H9 (cell line): Measurements from ENCODE around the gene C1orf94. TPM values are rescaled to one million over a fixed set of nuclear protein-coding genes. Genes with fewer than 3 reads are reported as not detected.
A peak's percentile ranks its signal among the peaks of the same experiment; 100 is the strongest.

Source experiments
- DNase-seq: peaks from one replicate; pipeline ENCODE4 v3.0.0-alpha.2; 2017
- H2AFZ ChIP-seq: one replicate; pipeline ENCODE4 v1.6.1; 2013; ENCODE audit warnings: mild to moderate bottlenecking, low read length, control low read depth, moderate library complexity
- H2AK5ac ChIP-seq: 2 replicates; pipeline ENCODE4 v1.6.1; 2013; ENCODE audit warnings: low read length, control low read depth, mixed read lengths; ENCODE audit not compliant: insufficient read length
- H2BK120ac ChIP-seq: one replicate; pipeline ENCODE4 v1.6.1; 2013; ENCODE audit warnings: low read depth, mild to moderate bottlenecking, low read length, control low read depth, inconsistent platforms; ENCODE audit not compliant: poor library complexity, severe bottlenecking
- H2BK12ac ChIP-seq: 2 replicates; pipeline ENCODE4 v1.6.1; 2013; ENCODE audit warnings: low read length, control low read depth, mixed read lengths, low read depth; ENCODE audit not compliant: insufficient read length
- H2BK15ac ChIP-seq: 2 replicates; pipeline ENCODE4 v1.6.1; 2013; ENCODE audit warnings: low read depth, low read length, control low read depth
- H2BK20ac ChIP-seq: one replicate; pipeline ENCODE4 v1.6.1; 2013; ENCODE audit warnings: low read depth, mild to moderate bottlenecking, low read length, control low read depth, inconsistent platforms; ENCODE audit not compliant: poor library complexity, severe bottlenecking
- H2BK5ac ChIP-seq: 2 replicates; pipeline ENCODE4 v1.6.1; 2013; ENCODE audit warnings: low read length, control low read depth, mixed read lengths; ENCODE audit not compliant: insufficient read length
- H3K14ac ChIP-seq: 2 replicates; pipeline ENCODE4 v1.6.1; 2013; ENCODE audit warnings: low read length, control low read depth; ENCODE audit not compliant: insufficient read depth
- H3K18ac ChIP-seq: 2 replicates; pipeline ENCODE4 v1.6.1; 2013; ENCODE audit warnings: low read depth, mild to moderate bottlenecking, mixed read lengths, low read length, control low read depth; ENCODE audit not compliant: insufficient read length
- H3K23ac ChIP-seq: 2 replicates; pipeline ENCODE4 v1.6.1; 2013; ENCODE audit warnings: low read length, control low read depth, mixed read lengths, low read depth; ENCODE audit not compliant: insufficient read length
- H3K23me2 ChIP-seq: 2 replicates; pipeline ENCODE4 v1.6.1; 2013; ENCODE audit warnings: low read depth, mild to moderate bottlenecking, mixed read lengths, low read length, control low read depth; ENCODE audit not compliant: insufficient read length, poor library complexity, severe bottlenecking
- H3K27ac ChIP-seq: 2 replicates; pipeline ENCODE4 v1.5.1; 2013; ENCODE audit warnings: low read length, control low read depth, mixed read lengths, low read depth; ENCODE audit not compliant: insufficient read length
- H3K27me3 ChIP-seq: 2 replicates; pipeline ENCODE4 v1.6.1; 2013; ENCODE audit warnings: low read length, control low read depth, inconsistent platforms; ENCODE audit not compliant: insufficient read depth
- H3K4ac ChIP-seq: 2 replicates; pipeline ENCODE4 v1.6.1; 2013; ENCODE audit warnings: low read depth, mild to moderate bottlenecking, control low read depth, inconsistent platforms, low read length, moderate library complexity
- H3K4me1 ChIP-seq: 2 replicates; pipeline ENCODE4 v1.6.1; 2013; ENCODE audit warnings: low read length, control low read depth, inconsistent platforms; ENCODE audit not compliant: insufficient read depth
- H3K4me2 ChIP-seq: 2 replicates; pipeline ENCODE4 v1.6.1; 2013; ENCODE audit warnings: low read length, control low read depth, mixed read lengths; ENCODE audit not compliant: insufficient read length, insufficient read depth
- H3K56ac ChIP-seq: 2 replicates; pipeline ENCODE4 v1.6.1; 2013; ENCODE audit warnings: low read depth, mild to moderate bottlenecking, mixed read lengths, low read length, control low read depth; ENCODE audit not compliant: insufficient read length
- H3K79me1 ChIP-seq: 2 replicates; pipeline ENCODE4 v1.6.1; 2013; ENCODE audit warnings: low read depth, mild to moderate bottlenecking, moderate library complexity, low read length, control low read depth, inconsistent platforms; ENCODE audit not compliant: insufficient read depth, poor library complexity, severe bottlenecking
- H3K79me2 ChIP-seq: 2 replicates; pipeline ENCODE4 v1.6.1; 2013; ENCODE audit warnings: low read length, control low read depth, inconsistent platforms; ENCODE audit not compliant: insufficient read depth
- H3K9ac ChIP-seq: 2 replicates; pipeline ENCODE4 v1.6.1; 2013; ENCODE audit warnings: low read length, control low read depth, mixed read lengths; ENCODE audit not compliant: insufficient read length; ENCODE audit errors: extremely low read depth
- H3K9me3 ChIP-seq: one replicate; pipeline ENCODE4 v1.6.1; 2013; ENCODE audit warnings: low read depth, low read length, inconsistent platforms; ENCODE audit not compliant: control insufficient read depth
- H3T11ph ChIP-seq: one replicate; pipeline ENCODE4 v1.6.1; 2013; ENCODE audit warnings: mild to moderate bottlenecking, low read length, control low read depth, inconsistent platforms
- H4K20me1 ChIP-seq: one replicate; pipeline ENCODE4 v1.6.1; 2013; ENCODE audit not compliant: control insufficient read depth, insufficient read length, insufficient read depth
- H4K5ac ChIP-seq: 2 replicates; pipeline ENCODE4 v1.6.1; 2013; ENCODE audit warnings: low read depth, mild to moderate bottlenecking, mixed read lengths, low read length, control low read depth; ENCODE audit not compliant: insufficient read length
- H4K8ac ChIP-seq: replicated peaks from 2 replicates; pipeline ENCODE4 v1.6.1; 2013; ENCODE audit warnings: low read length, control low read depth, mixed read lengths, low read depth; ENCODE audit not compliant: insufficient read length
- H4K91ac ChIP-seq: 2 replicates; pipeline ENCODE4 v1.6.1; 2013; ENCODE audit warnings: low read depth, mild to moderate bottlenecking, moderate library complexity, mixed read lengths, low read length, control low read depth; ENCODE audit not compliant: insufficient read length
- H3K27ac Mint-ChIP-seq, 3 experiments: 2 replicates in 2 of 3; 3 replicates in 1 of 3; pipeline ENCODE4 v1.8.0; 2020 to 2021; ENCODE audit warnings: mixed read lengths in 3 of 3, mild to moderate bottlenecking in 1 of 3, moderate library complexity in 1 of 3
- H3K27me3 Mint-ChIP-seq: 2 replicates; pipeline ENCODE4 v1.8.0; 2021; ENCODE audit warnings: low read depth, mild to moderate bottlenecking, moderate library complexity, mixed read lengths
- H3K36me3 Mint-ChIP-seq, 3 experiments: 2 replicates in 2 of 3; 3 replicates in 1 of 3; pipeline ENCODE4 v1.8.0; 2020 to 2021; ENCODE audit warnings: low read depth in 3 of 3, mixed read lengths in 3 of 3; ENCODE audit not compliant: insufficient read depth in 1 of 3
- H3K4me1 Mint-ChIP-seq, 2 experiments: 2 replicates each; pipeline ENCODE4 v1.8.0; 2020; ENCODE audit warnings: mixed read lengths in 2 of 2
- H3K4me3 Mint-ChIP-seq, 2 experiments: 2 replicates in 1 of 2; 3 replicates in 1 of 2; pipeline ENCODE4 v1.8.0; 2020 to 2021; ENCODE audit warnings: mild to moderate bottlenecking in 2 of 2, mixed read lengths in 2 of 2, moderate library complexity in 1 of 2
- H3K9me3 Mint-ChIP-seq, 2 experiments: 2 replicates in 1 of 2; 3 replicates in 1 of 2; pipeline ENCODE4 v1.8.0; 2020; ENCODE audit warnings: mild to moderate bottlenecking in 2 of 2, mixed read lengths in 2 of 2, moderate library complexity in 1 of 2
- CTCF ChIP-seq: fragments of 200-600 bp; sonication (generic); conservative IDR thresholded peaks from 3 replicates; pipeline ENCODE4 v1.8.0; 2021; ENCODE audit warnings: antibody characterized with exemption, mild to moderate bottlenecking
- WGBS: extraction: QIAGEN DNeasy Blood & Tissue Kit; methylation state at CpG from one replicate; pipeline ENCODE4 v1.1.7; 2013; ENCODE audit warnings: missing lambda C conversion rate, low lambda C conversion rate, mixed read lengths; ENCODE audit not compliant: insufficient read length; ENCODE audit errors: extremely low coverage; 5-methylcytosine and 5-hydroxymethylcytosine counted together
- total RNA-seq: library from RNA; stranded (reverse); gene quantifications from 2 replicates; pipeline ENCODE4 v1.2.1, GENCODE V29; 2021

C1orf94 gene
- total RNA-seq, 1 experiment from 2014 or later = 0.98 TPM

- Histone ChIP-seq H3K27ac (no peak overlapping the region), H4K5ac (no peak overlapping the region), H2BK12ac (no peak overlapping the region), H3K79me2 (no peaks in the 10 kb centered on the region; the same call in 1 of the 2 replicates), H4K91ac (no peak overlapping the region), H3K4me1 (peaks cover 8% of the 10 kb centered on the region; the same call in 1 of the 2 replicates), H2BK20ac (no peak overlapping the region), H3K23me2 (no peaks in the 10 kb centered on the region), H3K79me1 (no peaks in the 10 kb centered on the region), H3K56ac (no peak overlapping the region), H2BK5ac (no peak overlapping the region), H4K20me1 (peaks cover 2% of the 10 kb centered on the region), H3K9me3 (no peaks in the 10 kb centered on the region), H3K4me2 (no peak overlapping the region), H2AFZ (no peak overlapping the region), H3K9ac (no peak overlapping the region), H2AK5ac (no peak overlapping the region), H3K27me3 (no peaks in the 10 kb centered on the region), H3K14ac (no peak overlapping the region; the same call in 1 of the 2 replicates), H3T11ph (no peak overlapping the region), H2BK15ac (no peak overlapping the region), H3K4ac (no peak overlapping the region), H3K23ac (no peak overlapping the region), H4K8ac (no peak overlapping the region), H3K18ac (no peak overlapping the region), H2BK120ac (no peak overlapping the region)
- TF ChIP-seq CTCF = no peak
- Mint-ChIP-seq H3K27ac (peak overlapping the region in 1 of 3 experiments; percentile 30; a peak in 2 of 7 replicates), H3K27me3 (no peaks in the 10 kb centered on the region), H3K4me3 (no peak overlapping the region), H3K36me3 (peaks cover 2 to 5% (median 4%) of the 10 kb centered on the region in 3 experiments; a peak in 3 of 7 replicates), H3K9me3 (no peaks in the 10 kb centered on the region), H3K4me1 (peaks cover 42 to 50% of the 10 kb centered on the region in 2 experiments)
- no CpG with 5 or more reads among the region's 6 CpGs for WGBS
- DNase-seq = no peak
These were observed 31.9 kb upstream of the C1orf94 start for GRCh38 chr1:34144766-34145165.
